ENCODE measurements around the gene CCND1. TPM values are rescaled to one million over a fixed set of nuclear protein-coding genes. Genes with fewer than 3 reads are reported as not detected.
A peak's percentile ranks its signal among the peaks of the same experiment; 100 is the strongest.

CCND1 gene
- total and polyA plus RNA-seq, 8 donors: 24.6 to 126 (median 89.0) TPM

DNA sequence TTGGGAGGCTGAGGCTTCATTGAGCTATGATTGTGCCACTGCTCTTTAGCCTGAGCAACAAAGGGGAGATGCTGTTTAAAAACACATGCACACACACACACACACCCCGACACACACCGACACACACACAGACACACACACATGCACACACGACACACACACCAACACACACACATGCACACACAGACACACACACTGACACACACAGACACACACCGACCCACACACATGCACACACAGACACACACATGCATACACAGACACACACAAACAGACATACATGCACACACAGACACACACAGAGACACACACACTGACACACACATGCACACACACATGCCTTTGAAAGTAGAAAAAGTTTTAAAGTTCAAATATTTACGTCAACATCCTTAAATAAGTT is 39.7 kb downstream of the CCND1 start:
- no peaks in the 10 kb centered on the region for H3K27me3 ChIP-seq
- no peaks in the 10 kb centered on the region for H3K36me3 ChIP-seq
- peaks cover 0 to 2% (median 0%) of the 10 kb centered on the region in 3 donors for H3K4me1 ChIP-seq
- TF ChIP-seq, protein P1, sequence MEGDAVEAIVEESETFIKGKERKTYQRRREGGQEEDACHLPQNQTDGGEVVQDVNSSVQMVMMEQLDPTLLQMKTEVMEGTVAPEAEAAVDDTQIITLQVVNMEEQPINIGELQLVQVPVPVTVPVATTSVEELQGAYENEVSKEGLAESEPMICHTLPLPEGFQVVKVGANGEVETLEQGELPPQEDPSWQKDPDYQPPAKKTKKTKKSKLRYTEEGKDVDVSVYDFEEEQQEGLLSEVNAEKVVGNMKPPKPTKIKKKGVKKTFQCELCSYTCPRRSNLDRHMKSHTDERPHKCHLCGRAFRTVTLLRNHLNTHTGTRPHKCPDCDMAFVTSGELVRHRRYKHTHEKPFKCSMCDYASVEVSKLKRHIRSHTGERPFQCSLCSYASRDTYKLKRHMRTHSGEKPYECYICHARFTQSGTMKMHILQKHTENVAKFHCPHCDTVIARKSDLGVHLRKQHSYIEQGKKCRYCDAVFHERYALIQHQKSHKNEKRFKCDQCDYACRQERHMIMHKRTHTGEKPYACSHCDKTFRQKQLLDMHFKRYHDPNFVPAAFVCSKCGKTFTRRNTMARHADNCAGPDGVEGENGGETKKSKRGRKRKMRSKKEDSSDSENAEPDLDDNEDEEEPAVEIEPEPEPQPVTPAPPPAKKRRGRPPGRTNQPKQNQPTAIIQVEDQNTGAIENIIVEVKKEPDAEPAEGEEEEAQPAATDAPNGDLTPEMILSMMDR (IDR thresholded peaks at IDR 0.05): no peak
- 81 to 83% methylated on average over 5 of the region's 5 CpGs for WGBS, 2 donors
- no peak for ATAC-seq
- intact Hi-C loops (cut with DNase I): loop anchor here in 2 of 3 donors (5.0 to 10.0 kb wide), 2 partner anchors 202 to 514 kb away; no protein-coding TSS in a partner anchor
- no peak overlapping the region for H3K27ac ChIP-seq
- FAIRE-seq: no peak
- no peaks in the 10 kb centered on the region for H3K9me3 ChIP-seq
- peak in 1 of 6 donors; percentile 18 for DNase-seq
- H3K4me3 ChIP-seq: no peak overlapping the region

DNA sequence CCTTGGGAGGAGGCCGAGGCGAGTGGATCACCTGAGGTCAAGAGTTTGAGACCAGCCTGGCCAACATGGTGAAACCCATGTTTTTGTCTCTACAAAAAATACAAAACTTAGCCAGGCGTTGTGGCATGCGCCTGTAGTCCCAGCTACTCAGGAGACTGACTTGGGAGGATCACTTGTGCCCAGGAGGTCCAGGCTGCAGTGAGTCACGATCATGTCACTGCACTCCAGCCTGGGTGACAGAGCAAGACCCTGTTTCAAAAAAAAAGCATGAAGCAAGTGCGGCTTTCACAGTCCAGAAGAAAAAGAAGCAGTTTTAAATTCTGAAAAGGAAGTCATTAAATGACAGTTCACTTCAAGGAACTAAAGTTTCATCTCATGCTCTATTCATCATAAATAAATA is 41.3 kb downstream of the CCND1 start:
- Histone ChIP-seq H3K36me3 (no peaks in the 10 kb centered on the region), H3K4me3 (no peak overlapping the region), H3K9me3 (no peaks in the 10 kb centered on the region), H3K27me3 (no peaks in the 10 kb centered on the region), H3K4me1 (no peaks in the 10 kb centered on the region), H3K27ac (no peak overlapping the region)
- TF ChIP-seq, protein P1 (IDR thresholded peaks at IDR 0.05): no peak
- ATAC-seq: no peak
- no peak for FAIRE-seq
- peak in 1 of 6 donors; percentile 21 for DNase-seq
- intact Hi-C loops (cut with DNase I): loop anchor here in 2 of 3 donors (5.0 to 10.0 kb wide), 2 partner anchors 200 to 513 kb away; no protein-coding TSS in a partner anchor
- WGBS, 2 donors: 73 to 89% methylated on average over 6 of the region's 6 CpGs

DNA sequence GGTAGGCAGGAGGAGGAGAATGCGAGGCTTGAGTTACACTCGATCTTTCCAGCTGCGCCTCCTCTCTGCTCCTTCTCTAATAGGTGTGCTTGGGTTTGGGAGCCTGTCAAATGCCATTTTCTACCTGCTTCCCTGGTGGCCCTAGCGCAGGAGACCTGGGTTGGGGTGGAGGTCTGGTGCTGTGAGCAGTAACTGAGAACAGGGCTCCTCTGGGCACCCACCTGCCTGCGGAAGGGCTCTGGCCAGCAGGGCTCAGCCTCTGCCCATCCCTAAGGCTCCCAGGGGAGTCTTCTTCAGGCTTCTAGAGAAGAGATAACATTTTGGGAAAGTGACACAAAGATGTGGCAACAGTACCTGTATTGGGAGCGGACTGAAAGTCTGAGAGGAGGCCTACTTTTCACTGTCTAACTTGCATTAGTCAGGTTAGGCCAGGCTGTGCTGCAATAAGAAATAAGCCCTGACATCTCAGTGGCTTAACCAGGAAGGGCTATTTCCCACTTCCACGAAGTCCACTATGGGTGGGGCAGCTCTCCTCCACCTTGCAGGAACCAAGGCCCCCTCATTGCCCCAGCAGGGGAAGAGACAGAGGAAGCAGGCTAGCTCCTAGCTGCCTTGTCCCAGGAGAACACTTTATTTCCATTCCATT is 41.8 kb downstream of the CCND1 start:
- H3K4me3 ChIP-seq: no peak overlapping the region
- intact Hi-C loops (cut with DNase I): loop anchor here in 2 of 3 donors (5.0 to 10.0 kb wide), 2 partner anchors 199 to 512 kb away; no protein-coding TSS in a partner anchor
- no peaks in the 10 kb centered on the region for H3K4me1 ChIP-seq
- peak in 2 of 6 donors; percentile 5 to 38 for DNase-seq
- no peak for ATAC-seq
- H3K36me3 ChIP-seq: no peaks in the 10 kb centered on the region
- WGBS, 2 donors: 85 to 89% methylated on average over 7 of the region's 7 CpGs
- TF ChIP-seq, protein P1 (IDR thresholded peaks at IDR 0.05): no peak
- H3K27me3 ChIP-seq: no peaks in the 10 kb centered on the region
- H3K27ac ChIP-seq: no peak overlapping the region
- FAIRE-seq: no peak
- no peaks in the 10 kb centered on the region for H3K9me3 ChIP-seq

DNA sequence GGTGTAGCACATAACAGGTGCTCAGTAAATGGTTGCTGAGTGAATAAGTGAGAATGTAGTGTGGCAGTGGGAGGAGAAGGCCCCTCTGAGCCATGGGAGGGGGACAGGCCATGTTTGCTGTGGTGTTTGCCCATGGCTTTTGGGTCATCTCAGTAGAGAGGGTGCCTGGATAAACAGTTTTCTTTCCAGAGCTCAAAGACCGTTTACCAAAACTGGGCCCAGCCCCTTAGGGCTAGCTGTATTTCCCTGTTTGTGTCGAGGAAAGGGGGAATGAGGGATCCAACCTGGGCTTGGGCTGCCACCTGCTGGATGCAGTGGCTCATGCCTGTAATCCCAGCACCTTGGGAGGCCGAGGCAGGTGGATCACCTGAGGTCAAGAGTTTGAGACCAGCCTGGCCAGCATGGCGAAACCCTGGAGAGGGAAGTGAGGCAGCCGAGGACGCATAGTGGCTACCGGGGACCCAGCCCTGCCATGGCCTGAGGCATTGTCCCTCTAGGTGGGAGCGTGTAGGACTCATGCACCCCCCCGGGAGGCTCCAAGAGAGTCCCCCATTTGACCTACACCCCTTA is 42.9 kb downstream of the CCND1 start:
- H3K9me3 ChIP-seq: no peaks in the 10 kb centered on the region
- H3K27me3 ChIP-seq: no peaks in the 10 kb centered on the region
- peak in 1 of 6 donors; percentile 55 for DNase-seq
- TF ChIP-seq, protein P1 (IDR thresholded peaks at IDR 0.05): peak in 3 of 4 donors; percentile 12 to 22 (median 15)
- 49 to 52% methylated on average over 9 of the region's 9 CpGs for WGBS, 2 donors
- H3K36me3 ChIP-seq: no peaks in the 10 kb centered on the region
- FAIRE-seq: no peak
- intact Hi-C loops (cut with DNase I): loop anchor here in 2 of 3 donors (5.0 to 10.0 kb wide), 2 partner anchors 198 to 511 kb away; no protein-coding TSS in a partner anchor
- H3K4me3 ChIP-seq: no peak overlapping the region
- ATAC-seq: peak in 3 of 4 donors; percentile 40 to 49 (median 40)
- H3K4me1 ChIP-seq: peaks cover 0 to 2% (median 0%) of the 10 kb centered on the region in 3 donors
- no peak overlapping the region for H3K27ac ChIP-seq
